Measurements from ENCODE around the gene SMAP2.

GRCh38 chr1:40397258-40397657 is 23.7 kb downstream of the SMAP2 start:
- TF ChIP-seq CTCF (IDR thresholded peaks at IDR 0.05) = no peak
- TF ChIP-seq POLR2A (IDR thresholded peaks at IDR 0.05) = no peak

Measured in heart left ventricle (tissue), 13 donors.